ENCODE measurements around the gene SH3RF3. TPM values are rescaled to one million over a fixed set of nuclear protein-coding genes. Genes with fewer than 3 reads are reported as not detected.
A peak's percentile ranks its signal among the peaks of the same experiment; 100 is the strongest.

SH3RF3 gene
- total RNA-seq, 2 donors from 2014 or later: 37.4 to 61.7 TPM

DNA sequence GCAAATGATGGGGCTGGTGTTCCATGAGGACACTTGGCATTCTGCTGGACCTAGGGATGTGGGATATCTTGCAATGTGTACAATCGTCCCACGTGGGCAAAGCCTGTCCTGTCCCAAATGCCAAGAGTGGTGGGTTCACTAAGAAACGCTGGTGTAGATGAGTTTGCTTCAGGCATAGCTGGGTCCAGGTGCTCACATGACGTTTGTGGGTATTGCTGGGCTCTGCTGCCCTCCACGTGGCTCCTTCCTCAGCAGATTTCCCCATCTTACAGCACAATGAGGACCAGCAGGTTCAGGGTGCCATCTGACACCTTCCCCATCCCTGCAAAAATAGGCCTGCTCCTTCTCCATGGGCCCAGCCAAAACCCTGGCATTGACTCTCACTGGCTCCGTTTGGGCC, 378.8 kb downstream of the SH3RF3 start:
- Histone ChIP-seq H3K36me3 (peaks cover 6% of the 10 kb centered on the region), H3K27me3 (replicated peaks; ENCODE audit: insufficient read depth) (no peaks in the 10 kb centered on the region), H3K9me3 (no peaks in the 10 kb centered on the region), H3K4me3 (no peak overlapping the region), H3K4me1 (ENCODE audit: control insufficient read depth in 1 of 2, low read depth in 2 of 2) (peaks cover 0 to 19% of the 10 kb centered on the region in 2 donors), H3K27ac (no peak overlapping the region)
- DNase-seq (ENCODE audit: low spot score): no peak
- ATAC-seq (ENCODE audit: insufficient number of reproducible peaks, low FRiP score, low read depth): no peak
- TF ChIP-seq, protein P1, sequence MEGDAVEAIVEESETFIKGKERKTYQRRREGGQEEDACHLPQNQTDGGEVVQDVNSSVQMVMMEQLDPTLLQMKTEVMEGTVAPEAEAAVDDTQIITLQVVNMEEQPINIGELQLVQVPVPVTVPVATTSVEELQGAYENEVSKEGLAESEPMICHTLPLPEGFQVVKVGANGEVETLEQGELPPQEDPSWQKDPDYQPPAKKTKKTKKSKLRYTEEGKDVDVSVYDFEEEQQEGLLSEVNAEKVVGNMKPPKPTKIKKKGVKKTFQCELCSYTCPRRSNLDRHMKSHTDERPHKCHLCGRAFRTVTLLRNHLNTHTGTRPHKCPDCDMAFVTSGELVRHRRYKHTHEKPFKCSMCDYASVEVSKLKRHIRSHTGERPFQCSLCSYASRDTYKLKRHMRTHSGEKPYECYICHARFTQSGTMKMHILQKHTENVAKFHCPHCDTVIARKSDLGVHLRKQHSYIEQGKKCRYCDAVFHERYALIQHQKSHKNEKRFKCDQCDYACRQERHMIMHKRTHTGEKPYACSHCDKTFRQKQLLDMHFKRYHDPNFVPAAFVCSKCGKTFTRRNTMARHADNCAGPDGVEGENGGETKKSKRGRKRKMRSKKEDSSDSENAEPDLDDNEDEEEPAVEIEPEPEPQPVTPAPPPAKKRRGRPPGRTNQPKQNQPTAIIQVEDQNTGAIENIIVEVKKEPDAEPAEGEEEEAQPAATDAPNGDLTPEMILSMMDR (IDR thresholded peaks at IDR 0.05): no peak

DNA sequence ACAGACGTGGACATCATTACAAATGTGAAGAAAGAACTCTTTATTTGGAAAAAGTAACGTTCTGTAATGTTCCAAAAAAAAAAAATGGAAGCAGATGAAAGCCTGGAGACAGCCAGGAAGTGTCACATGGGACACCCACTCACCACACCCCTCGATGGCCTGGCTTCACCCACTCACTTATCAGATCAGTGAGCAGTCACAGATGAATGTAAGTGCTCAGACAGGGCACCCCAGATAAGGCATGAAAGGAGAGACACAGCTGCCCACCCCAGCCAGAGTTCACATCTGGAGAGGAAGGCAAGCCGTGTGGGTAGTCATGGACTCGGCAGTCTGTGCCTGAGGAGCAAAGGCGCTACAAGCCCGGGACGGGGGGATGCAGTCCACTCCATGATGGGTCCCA, 379.6 kb downstream of the SH3RF3 start:
- H3K4me3 ChIP-seq: no peak overlapping the region
- H3K36me3 ChIP-seq: peaks cover 6% of the 10 kb centered on the region
- TF ChIP-seq, protein P1 (IDR thresholded peaks at IDR 0.05): no peak
- no peaks in the 10 kb centered on the region for H3K27me3 ChIP-seq (replicated peaks; ENCODE audit: insufficient read depth)
- H3K27ac ChIP-seq: no peak overlapping the region
- DNase-seq (ENCODE audit: low spot score) (no peak), ATAC-seq (ENCODE audit: insufficient number of reproducible peaks, low FRiP score, low read depth) (no peak)
- peaks cover 0 to 23% of the 10 kb centered on the region in 2 donors for H3K4me1 ChIP-seq (ENCODE audit: control insufficient read depth in 1 of 2, low read depth in 2 of 2)
- H3K9me3 ChIP-seq: no peaks in the 10 kb centered on the region

DNA sequence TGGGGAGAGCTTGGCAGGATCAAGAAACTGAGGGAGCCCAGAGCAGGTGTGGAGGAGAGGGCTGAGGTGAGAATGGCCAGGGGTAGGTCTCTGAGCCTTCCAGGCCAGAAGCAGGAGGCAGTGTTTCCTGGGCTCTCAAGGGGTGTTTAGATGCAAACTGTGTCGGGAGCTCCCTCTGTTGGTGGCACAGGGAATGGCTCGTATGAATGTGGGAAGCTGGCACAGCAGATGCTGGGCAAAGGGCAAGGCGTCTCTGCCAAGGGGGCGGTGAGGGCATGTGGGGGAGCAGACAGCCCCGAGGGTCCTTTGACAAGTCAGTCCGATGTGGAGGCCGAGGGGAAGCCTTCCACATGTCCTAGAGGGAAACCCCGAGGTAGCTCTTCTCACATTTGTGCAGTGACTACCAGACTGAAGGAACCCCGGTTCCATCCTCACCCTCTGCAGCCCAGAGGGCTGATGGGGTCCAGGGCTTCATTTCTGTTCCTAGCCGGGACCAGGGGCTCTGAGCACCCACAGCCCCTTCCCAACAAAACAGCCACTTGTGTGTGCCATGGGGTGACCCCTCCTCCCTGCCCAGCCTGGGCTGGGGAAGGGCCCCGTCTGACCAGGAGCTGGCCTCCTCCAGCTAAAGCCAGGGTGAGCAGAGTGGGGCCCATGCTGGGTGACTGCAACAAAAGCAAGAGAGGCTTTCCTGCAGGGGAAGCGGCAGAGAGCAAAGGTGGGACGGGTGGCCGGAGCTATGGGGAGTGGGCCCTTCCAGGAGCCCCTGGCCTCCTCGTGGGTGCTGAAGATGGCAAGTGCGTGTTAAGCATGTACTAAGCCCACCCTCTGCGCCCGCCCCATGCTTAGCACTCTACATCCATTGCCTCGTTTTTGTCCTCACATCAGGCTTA, 381.4 kb downstream of the SH3RF3 start:
- peak; percentile 62 for DNase-seq (ENCODE audit: low spot score)
- Histone ChIP-seq H3K36me3 (no peaks in the 10 kb centered on the region), H3K27me3 (replicated peaks; ENCODE audit: insufficient read depth) (no peaks in the 10 kb centered on the region), H3K9me3 (no peaks in the 10 kb centered on the region), H3K4me1 (ENCODE audit: control insufficient read depth in 1 of 2, low read depth in 2 of 2) (peaks cover 7 to 39% of the 10 kb centered on the region in 2 donors), H3K27ac (no peak overlapping the region), H3K4me3 (no peak overlapping the region)
- TF ChIP-seq, protein P1 (IDR thresholded peaks at IDR 0.05): peak; percentile 96
- ATAC-seq (ENCODE audit: insufficient number of reproducible peaks, low FRiP score, low read depth): no peak

DNA sequence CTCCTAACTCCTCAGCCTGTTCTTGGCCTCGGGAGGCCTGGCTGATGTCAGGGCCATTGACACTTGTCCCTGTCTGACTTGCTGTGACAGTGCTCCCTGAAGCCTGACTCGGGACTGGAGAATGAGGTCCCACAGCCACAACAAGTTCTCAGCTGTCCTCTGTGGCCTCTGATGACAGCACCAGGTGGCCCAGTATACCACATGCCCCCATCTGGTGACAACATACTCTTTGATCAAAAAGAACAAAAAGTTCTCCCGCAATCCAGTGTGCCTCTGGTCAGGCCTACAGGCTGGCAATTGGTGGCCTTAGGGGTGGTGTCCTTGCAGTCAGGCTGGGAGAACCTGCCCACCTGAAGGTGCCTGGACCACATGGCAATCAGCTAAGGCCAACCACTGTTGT, 382.2 kb downstream of the SH3RF3 start:
- no peaks in the 10 kb centered on the region for H3K36me3 ChIP-seq
- ATAC-seq (ENCODE audit: insufficient number of reproducible peaks, low FRiP score, low read depth): no peak
- H3K4me1 ChIP-seq (ENCODE audit: control insufficient read depth in 1 of 2, low read depth in 2 of 2): peaks cover 7 to 39% of the 10 kb centered on the region in 2 donors
- H3K4me3 ChIP-seq: no peak overlapping the region
- DNase-seq (ENCODE audit: low spot score): no peak
- H3K27me3 ChIP-seq (replicated peaks; ENCODE audit: insufficient read depth): no peaks in the 10 kb centered on the region
- no peak overlapping the region for H3K27ac ChIP-seq
- TF ChIP-seq, protein P1 (IDR thresholded peaks at IDR 0.05): no peak
- no peaks in the 10 kb centered on the region for H3K9me3 ChIP-seq

DNA sequence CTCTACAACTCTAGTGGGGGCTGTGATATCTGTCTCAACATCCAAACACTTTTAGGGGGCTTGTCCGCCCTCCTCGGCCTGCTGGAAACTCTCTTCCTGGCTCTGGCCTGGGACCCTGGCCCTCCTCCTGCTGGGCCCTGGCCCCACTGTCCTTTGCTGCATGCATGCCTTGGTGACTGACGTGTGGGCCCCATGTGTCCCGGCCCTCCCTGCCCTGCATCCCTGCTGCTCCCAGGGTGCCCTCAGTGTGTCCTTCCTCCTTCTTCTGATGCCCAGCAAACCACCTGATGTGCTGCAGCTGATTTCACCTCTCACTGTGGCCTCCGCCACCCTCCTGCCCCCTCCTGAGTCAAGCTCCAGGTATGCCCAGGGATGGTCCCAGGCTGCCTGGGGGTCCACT, 383.1 kb downstream of the SH3RF3 start:
- no peak overlapping the region for H3K27ac ChIP-seq
- no peak overlapping the region for H3K4me3 ChIP-seq
- H3K36me3 ChIP-seq: no peaks in the 10 kb centered on the region
- TF ChIP-seq, protein P1 (IDR thresholded peaks at IDR 0.05): no peak
- DNase-seq (ENCODE audit: low spot score): no peak
- no peak for ATAC-seq (ENCODE audit: insufficient number of reproducible peaks, low FRiP score, low read depth)
- H3K4me1 ChIP-seq (ENCODE audit: control insufficient read depth in 1 of 2, low read depth in 2 of 2): peaks cover 7 to 39% of the 10 kb centered on the region in 2 donors
- no peaks in the 10 kb centered on the region for H3K9me3 ChIP-seq
- H3K27me3 ChIP-seq (replicated peaks; ENCODE audit: insufficient read depth): no peaks in the 10 kb centered on the region

All from thoracic aorta (tissue), 2 donors.